ENCODE results near the gene TMED10. TPM values are rescaled to one million over a fixed set of nuclear protein-coding genes. Genes with fewer than 3 reads are reported as not detected.

The TMED10 gene
- polyA plus RNA-seq, 1 of the 3 experiments (the other 2 are of a cell fraction), result 168 TPM

DNA sequence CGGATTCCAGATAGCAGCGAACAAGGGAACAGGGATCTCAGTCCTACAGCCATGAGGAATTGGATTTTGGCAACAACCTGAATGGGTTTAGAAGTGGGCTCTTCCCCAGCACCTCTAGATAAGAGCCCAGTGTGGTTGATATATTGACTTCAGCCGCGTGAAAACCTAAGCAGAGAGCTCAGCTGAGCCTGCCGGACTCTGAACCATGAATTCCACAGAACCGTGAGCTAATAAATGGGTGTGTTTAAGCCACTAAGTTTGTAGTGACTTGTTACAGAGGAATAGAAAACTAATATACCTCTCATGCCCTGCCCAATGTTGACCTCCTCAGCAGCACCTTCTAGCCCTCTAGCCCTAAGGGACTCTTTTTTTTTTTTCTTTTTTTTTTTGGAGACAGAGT lies 32.4 kb upstream of the TMED10 start:
- Histone ChIP-seq H3K4me1 (ENCODE audit: control insufficient read depth in 1 of 2, insufficient read depth in 2 of 2, low read depth in 1 of 2, low read length in 1 of 2) (no peaks in the 10 kb centered on the region), H3K79me2 (ENCODE audit: insufficient read depth) (no peaks in the 10 kb centered on the region), H2AFZ (ENCODE audit: low read depth) (no peak overlapping the region), H3K27me3 (ENCODE audit: insufficient read depth) (no peaks in the 10 kb centered on the region), H3K9me3 (no peaks in the 10 kb centered on the region), H3K4me2 (no peak overlapping the region), H3K4me3 (ENCODE audit: low read depth in 2 of 2, low read length in 1 of 2) (no peak overlapping the region), H3F3A (replicated peaks; ENCODE audit: insufficient read depth) (no peaks in the 10 kb centered on the region), H3K36me3 (replicated peaks in 1 of 2; ENCODE audit: control insufficient read depth in 1 of 2, insufficient read depth in 2 of 2, low read length in 1 of 2) (no peaks in the 10 kb centered on the region), H3K9ac (no peak overlapping the region), H4K20me1 (ENCODE audit: insufficient read depth) (no peaks in the 10 kb centered on the region), H3K27ac (ENCODE audit: low read depth in 2 of 2, low read length in 1 of 2) (no peak overlapping the region), H3K9me2 (no peaks in the 10 kb centered on the region)
- TF ChIP-seq, protein P1, sequence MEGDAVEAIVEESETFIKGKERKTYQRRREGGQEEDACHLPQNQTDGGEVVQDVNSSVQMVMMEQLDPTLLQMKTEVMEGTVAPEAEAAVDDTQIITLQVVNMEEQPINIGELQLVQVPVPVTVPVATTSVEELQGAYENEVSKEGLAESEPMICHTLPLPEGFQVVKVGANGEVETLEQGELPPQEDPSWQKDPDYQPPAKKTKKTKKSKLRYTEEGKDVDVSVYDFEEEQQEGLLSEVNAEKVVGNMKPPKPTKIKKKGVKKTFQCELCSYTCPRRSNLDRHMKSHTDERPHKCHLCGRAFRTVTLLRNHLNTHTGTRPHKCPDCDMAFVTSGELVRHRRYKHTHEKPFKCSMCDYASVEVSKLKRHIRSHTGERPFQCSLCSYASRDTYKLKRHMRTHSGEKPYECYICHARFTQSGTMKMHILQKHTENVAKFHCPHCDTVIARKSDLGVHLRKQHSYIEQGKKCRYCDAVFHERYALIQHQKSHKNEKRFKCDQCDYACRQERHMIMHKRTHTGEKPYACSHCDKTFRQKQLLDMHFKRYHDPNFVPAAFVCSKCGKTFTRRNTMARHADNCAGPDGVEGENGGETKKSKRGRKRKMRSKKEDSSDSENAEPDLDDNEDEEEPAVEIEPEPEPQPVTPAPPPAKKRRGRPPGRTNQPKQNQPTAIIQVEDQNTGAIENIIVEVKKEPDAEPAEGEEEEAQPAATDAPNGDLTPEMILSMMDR (IDR thresholded peaks at IDR 0.05), result no peak
- no peak for TF ChIP-seq TAF1 (IDR thresholded peaks at IDR 0.05; ENCODE audit: borderline replicate concordance, low read depth, low read length)
- TF ChIP-seq CHD2 (IDR thresholded peaks at IDR 0.05; ENCODE audit: low read length, partially characterized antibody), result no peak
- TF ChIP-seq, protein P2, sequence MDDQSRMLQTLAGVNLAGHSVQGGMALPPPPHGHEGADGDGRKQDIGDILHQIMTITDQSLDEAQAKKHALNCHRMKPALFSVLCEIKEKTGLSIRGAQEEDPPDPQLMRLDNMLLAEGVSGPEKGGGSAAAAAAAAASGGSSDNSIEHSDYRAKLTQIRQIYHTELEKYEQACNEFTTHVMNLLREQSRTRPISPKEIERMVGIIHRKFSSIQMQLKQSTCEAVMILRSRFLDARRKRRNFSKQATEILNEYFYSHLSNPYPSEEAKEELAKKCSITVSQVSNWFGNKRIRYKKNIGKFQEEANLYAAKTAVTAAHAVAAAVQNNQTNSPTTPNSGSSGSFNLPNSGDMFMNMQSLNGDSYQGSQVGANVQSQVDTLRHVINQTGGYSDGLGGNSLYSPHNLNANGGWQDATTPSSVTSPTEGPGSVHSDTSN (IDR thresholded peaks at IDR 0.05), result no peak
- TF ChIP-seq, protein P3, sequence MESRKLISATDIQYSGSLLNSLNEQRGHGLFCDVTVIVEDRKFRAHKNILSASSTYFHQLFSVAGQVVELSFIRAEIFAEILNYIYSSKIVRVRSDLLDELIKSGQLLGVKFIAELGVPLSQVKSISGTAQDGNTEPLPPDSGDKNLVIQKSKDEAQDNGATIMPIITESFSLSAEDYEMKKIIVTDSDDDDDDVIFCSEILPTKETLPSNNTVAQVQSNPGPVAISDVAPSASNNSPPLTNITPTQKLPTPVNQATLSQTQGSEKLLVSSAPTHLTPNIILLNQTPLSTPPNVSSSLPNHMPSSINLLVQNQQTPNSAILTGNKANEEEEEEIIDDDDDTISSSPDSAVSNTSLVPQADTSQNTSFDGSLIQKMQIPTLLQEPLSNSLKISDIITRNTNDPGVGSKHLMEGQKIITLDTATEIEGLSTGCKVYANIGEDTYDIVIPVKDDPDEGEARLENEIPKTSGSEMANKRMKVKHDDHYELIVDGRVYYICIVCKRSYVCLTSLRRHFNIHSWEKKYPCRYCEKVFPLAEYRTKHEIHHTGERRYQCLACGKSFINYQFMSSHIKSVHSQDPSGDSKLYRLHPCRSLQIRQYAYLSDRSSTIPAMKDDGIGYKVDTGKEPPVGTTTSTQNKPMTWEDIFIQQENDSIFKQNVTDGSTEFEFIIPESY (IDR thresholded peaks at IDR 0.05; ENCODE audit: borderline replicate concordance, low read depth), result no peak
- TF ChIP-seq TEAD4 (IDR thresholded peaks at IDR 0.05; ENCODE audit: borderline replicate concordance, insufficient read depth), result no peak
- TF ChIP-seq FOXM1 (IDR thresholded peaks at IDR 0.05; ENCODE audit: low read depth), result no peak
- TF ChIP-seq, protein P4, sequence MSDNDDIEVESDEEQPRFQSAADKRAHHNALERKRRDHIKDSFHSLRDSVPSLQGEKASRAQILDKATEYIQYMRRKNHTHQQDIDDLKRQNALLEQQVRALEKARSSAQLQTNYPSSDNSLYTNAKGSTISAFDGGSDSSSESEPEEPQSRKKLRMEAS (IDR thresholded peaks at IDR 0.05; ENCODE audit: low read depth), result no peak
- no peak for TF ChIP-seq ELF1 (IDR thresholded peaks at IDR 0.05)
- TF ChIP-seq EP300 (IDR thresholded peaks at IDR 0.05; ENCODE audit: borderline replicate concordance in 1 of 2, low read depth in 1 of 2, low read length in 1 of 2), result no peak
- TF ChIP-seq RFX5 (IDR thresholded peaks at IDR 0.05; ENCODE audit: low read length), result no peak
- ChIA-PET POLR2A (no interaction called here), CTCF (no interaction called here)
- 68% methylated on average over 4 of the region's 6 CpGs for WGBS (ENCODE audit: low lambda C conversion rate)
- DNase-seq, result no peak

DNA sequence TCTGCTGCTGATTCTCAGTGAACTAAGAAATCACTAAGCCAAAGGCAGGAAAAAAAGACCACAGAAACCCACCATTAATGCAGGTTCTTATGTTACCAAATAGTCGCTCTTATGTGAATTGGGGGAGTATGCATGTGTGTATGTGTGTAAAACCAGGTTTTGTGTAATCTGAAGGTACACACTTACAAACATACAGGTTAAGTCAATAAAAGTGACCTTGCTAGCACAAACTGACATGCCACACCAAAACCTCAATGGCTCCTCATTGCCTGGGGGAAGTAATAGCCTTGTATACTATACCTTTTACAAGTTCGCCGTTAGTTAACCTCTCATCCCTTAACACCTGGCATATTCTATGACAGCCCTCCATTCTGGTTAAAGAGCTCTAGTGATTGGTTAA lies 29.8 kb upstream of the TMED10 start:
- Histone ChIP-seq H3F3A (replicated peaks; ENCODE audit: insufficient read depth) (no peaks in the 10 kb centered on the region), H3K4me1 (ENCODE audit: control insufficient read depth in 1 of 2, insufficient read depth in 2 of 2, low read depth in 1 of 2, low read length in 1 of 2) (no peaks in the 10 kb centered on the region), H3K9me2 (no peaks in the 10 kb centered on the region), H3K4me2 (no peak overlapping the region), H2AFZ (ENCODE audit: low read depth) (no peak overlapping the region), H4K20me1 (ENCODE audit: insufficient read depth) (no peaks in the 10 kb centered on the region), H3K4me3 (ENCODE audit: low read depth in 2 of 2, low read length in 1 of 2) (no peak overlapping the region), H3K79me2 (ENCODE audit: insufficient read depth) (no peaks in the 10 kb centered on the region), H3K9ac (no peak overlapping the region), H3K27me3 (ENCODE audit: insufficient read depth) (no peaks in the 10 kb centered on the region), H3K36me3 (replicated peaks in 1 of 2; ENCODE audit: control insufficient read depth in 1 of 2, insufficient read depth in 2 of 2, low read length in 1 of 2) (no peaks in the 10 kb centered on the region), H3K9me3 (no peaks in the 10 kb centered on the region), H3K27ac (ENCODE audit: low read depth in 2 of 2, low read length in 1 of 2) (no peak overlapping the region; a peak in 1 of 4 replicates)
- DNase-seq, result no peak
- CTCF ChIA-PET, result no interaction called here
- POLR2A ChIA-PET, result no interaction called here
- WGBS (ENCODE audit: low lambda C conversion rate), result 93% methylated on average over 3 of the region's 3 CpGs
- TF ChIP-seq MEF2A (IDR thresholded peaks at IDR 0.05; ENCODE audit: borderline replicate concordance, low read depth), result no peak
- TF ChIP-seq, protein P3 (IDR thresholded peaks at IDR 0.05; ENCODE audit: borderline replicate concordance, low read depth), result no peak
- no peak for TF ChIP-seq EZH2phosphoT487 (IDR thresholded peaks at IDR 0.05; ENCODE audit: borderline replicate concordance, low read depth)
- TF ChIP-seq ELF1 (IDR thresholded peaks at IDR 0.05), result no peak
- TF ChIP-seq SIN3A (IDR thresholded peaks at IDR 0.05; ENCODE audit: borderline replicate concordance, low read depth, low read length), result no peak
- no peak for TF ChIP-seq TAF1 (IDR thresholded peaks at IDR 0.05; ENCODE audit: borderline replicate concordance, low read depth, low read length)
- TF ChIP-seq, protein P5, sequence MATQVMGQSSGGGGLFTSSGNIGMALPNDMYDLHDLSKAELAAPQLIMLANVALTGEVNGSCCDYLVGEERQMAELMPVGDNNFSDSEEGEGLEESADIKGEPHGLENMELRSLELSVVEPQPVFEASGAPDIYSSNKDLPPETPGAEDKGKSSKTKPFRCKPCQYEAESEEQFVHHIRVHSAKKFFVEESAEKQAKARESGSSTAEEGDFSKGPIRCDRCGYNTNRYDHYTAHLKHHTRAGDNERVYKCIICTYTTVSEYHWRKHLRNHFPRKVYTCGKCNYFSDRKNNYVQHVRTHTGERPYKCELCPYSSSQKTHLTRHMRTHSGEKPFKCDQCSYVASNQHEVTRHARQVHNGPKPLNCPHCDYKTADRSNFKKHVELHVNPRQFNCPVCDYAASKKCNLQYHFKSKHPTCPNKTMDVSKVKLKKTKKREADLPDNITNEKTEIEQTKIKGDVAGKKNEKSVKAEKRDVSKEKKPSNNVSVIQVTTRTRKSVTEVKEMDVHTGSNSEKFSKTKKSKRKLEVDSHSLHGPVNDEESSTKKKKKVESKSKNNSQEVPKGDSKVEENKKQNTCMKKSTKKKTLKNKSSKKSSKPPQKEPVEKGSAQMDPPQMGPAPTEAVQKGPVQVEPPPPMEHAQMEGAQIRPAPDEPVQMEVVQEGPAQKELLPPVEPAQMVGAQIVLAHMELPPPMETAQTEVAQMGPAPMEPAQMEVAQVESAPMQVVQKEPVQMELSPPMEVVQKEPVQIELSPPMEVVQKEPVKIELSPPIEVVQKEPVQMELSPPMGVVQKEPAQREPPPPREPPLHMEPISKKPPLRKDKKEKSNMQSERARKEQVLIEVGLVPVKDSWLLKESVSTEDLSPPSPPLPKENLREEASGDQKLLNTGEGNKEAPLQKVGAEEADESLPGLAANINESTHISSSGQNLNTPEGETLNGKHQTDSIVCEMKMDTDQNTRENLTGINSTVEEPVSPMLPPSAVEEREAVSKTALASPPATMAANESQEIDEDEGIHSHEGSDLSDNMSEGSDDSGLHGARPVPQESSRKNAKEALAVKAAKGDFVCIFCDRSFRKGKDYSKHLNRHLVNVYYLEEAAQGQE (IDR thresholded peaks at IDR 0.05; ENCODE audit: low read depth, low read length), result no peak
- TF ChIP-seq MXI1 (IDR thresholded peaks at IDR 0.05; ENCODE audit: low read depth, low read length), result no peak
- TF ChIP-seq TEAD4 (IDR thresholded peaks at IDR 0.05; ENCODE audit: borderline replicate concordance, insufficient read depth), result no peak
